Lower leg skin (tissue), 3 donors: ENCODE data around the gene RRP15.

ENCODE experiments used
- CTCF ChIP-seq, 3 donors: fragments of 450-650 bp; IDR thresholded peaks; one replicate each; pipeline ENCODE4 v1.5.1; 2016; ENCODE audit warnings: antibody characterized with exemption in 3 of 3, mild to moderate bottlenecking in 3 of 3, moderate library complexity in 2 of 3
- POLR2A ChIP-seq, 2 donors: fragments of 450-650 bp; IDR thresholded peaks; one replicate each; pipeline ENCODE4 v1.6.1; 2016 to 2017; ENCODE audit warnings: antibody characterized with exemption in 2 of 2, mild to moderate bottlenecking in 1 of 2, moderate library complexity in 1 of 2

- TF ChIP-seq POLR2A (IDR thresholded peaks at IDR 0.05): no peak
- no peak for TF ChIP-seq CTCF (IDR thresholded peaks at IDR 0.05)
Observed at GRCh38 chr1:218382261-218382660, 97.2 kb downstream of the RRP15 start.
